T1000 (cell line): Measurements from ENCODE around the gene FRAS1.
"Not testable (repeated sequence)": the region's sequence is repeated elsewhere in the genome, so short reads cannot be mapped to it uniquely, and the experiment has no call there.

ENCODE experiments used
- DNase-seq: peaks from one replicate; lab custom pipeline; 2025; ENCODE audit warnings: mixed read lengths; lab: John Stamatoyannopoulos, UW

The FRAS1 gene

GRCh38 chr4:78058591-78059523 is 1.7 kb downstream of the FRAS1 start:
- peak; percentile 41 for DNase-seq

DNA sequence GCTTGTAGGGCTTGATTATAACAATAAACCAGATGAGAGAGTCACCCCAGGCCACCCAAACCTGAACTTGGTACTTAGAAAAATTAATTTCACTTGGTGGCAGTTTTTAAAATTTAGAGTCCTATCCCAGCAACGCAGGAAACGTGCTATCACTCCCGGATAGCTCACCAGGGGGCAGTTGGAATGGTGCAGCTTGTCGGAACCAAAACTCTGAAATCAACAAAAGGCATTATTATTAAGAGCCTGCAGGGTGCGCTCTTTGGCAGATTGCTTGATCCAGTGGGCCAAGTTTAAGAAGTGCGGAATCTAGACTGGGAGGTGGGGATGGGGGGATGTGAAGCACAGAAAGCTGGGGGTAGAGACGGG is 2.4 kb downstream of the FRAS1 start:
- peak; percentile 63 for DNase-seq

DNA sequence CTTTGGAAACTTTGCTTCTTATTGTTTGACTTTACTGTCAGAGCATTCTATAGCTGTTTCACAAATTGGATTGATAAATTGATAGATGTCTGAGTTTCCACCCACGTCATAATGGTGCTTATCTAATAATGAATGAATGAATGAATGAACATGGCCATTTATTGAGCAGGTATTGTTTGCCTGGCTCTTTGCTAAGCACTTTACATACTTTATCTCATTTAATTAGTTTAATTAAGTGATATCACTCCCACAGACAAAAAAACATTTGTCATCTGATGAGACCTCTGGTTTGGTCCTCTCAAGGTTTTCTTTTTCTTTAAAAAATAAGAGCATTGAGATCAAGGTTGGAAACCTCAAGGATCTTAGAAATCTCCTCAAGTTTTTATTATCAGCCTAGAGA is 2.8 kb downstream of the FRAS1 start:
- DNase-seq: no peak

DNA sequence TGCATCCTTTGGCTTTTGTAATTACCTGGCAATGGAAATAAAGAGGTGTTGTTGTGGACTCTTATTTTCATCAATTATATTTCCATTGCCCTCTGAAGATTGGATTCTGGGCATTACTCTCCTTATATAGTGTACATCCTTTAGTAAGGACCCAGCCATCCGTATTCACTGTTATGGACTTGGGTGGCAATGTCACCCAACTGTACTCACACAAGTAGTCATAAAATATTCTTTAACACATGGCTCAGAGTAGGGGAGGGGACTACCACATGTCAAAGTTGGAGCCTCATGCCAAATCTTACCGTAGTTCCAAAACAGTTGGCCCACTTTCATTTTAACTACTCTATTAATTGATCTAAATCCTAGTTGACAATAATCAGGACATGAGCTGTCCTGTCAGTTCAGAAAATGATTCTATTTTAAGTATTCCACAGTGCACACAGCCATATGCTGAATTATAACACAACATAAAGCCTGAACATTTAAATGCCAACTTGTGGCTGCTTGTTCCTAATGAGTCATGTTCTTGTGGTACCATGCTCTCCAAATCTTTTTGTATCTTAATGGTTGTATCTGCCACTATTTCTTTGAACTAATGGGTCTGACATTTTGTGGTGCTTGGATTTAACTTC is 4.9 kb downstream of the FRAS1 start:
- DNase-seq: no peak

DNA sequence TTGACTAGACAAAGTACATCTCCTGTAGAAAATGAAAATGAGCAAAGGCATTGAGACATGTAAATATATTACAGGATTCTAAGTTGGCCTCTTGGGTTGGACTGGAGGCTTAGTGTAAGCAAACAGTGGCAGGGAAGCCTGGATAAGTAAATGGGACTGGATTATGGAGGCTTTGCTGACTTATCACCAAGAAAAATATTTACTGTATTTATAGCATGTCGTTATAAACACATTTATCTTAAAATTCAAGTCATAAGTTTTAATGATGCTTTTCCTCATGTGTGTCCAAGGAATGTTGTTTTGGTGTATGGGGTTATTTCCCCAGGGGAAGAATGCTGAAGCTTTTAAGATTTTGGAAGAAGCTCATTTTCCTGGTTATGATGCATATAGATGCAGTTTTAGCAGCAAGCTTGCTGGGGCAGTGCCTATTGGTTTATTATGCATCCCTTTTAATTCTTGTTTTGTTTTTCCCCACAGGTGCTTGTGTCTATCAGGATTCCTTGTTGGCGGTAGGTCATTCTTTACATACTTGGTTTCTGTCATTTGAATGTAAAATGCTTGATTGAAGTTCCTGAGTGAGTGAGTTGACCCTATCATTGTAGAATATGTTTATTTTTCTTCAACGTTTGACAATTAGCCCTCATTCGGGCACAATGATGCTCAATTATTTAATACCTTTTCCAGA is 8.5 kb downstream of the FRAS1 start:
- no peak for DNase-seq

GRCh38 chr4:78068481-78068880 is 11.4 kb downstream of the FRAS1 start:
- DNase-seq: no peak

DNA sequence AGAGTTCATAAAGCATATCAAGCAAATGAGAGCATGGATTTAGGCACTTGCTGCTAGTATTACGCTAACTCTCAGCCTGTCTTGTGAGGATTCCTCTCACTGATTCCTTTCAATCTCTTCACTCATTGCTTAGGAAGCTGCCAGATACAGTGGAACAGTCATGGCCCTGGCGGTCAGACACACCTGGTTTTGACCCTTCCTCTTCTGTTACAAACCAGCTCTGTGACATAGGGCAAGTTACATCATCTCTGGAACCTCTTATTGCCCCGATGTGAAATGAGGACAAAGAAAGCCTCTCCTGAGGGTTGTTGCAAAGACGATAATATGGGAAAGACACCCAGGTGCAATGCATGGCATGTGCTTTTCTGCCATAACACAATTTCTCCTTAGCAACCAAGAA is 12.2 kb downstream of the FRAS1 start:
- DNase-seq: no peak

DNA sequence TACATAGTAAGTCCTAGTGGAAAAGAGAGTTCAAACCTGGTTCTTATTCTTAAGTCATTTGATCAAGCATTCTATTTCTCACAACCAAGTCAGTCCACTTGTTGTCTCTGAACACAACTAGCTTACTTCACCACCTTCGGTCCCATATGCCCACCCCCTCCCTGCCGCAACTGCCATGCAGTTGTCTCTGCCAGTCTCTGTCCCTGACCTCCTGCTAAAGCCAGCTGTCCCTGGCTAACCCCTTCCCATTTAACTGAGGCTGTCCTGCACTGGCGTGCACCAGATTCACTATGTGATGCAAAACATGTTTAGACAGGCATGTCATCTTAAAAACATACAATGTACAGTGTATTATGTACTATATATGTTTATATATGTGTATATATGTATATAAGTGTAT is 12.7 kb downstream of the FRAS1 start:
- DNase-seq: no peak

DNA sequence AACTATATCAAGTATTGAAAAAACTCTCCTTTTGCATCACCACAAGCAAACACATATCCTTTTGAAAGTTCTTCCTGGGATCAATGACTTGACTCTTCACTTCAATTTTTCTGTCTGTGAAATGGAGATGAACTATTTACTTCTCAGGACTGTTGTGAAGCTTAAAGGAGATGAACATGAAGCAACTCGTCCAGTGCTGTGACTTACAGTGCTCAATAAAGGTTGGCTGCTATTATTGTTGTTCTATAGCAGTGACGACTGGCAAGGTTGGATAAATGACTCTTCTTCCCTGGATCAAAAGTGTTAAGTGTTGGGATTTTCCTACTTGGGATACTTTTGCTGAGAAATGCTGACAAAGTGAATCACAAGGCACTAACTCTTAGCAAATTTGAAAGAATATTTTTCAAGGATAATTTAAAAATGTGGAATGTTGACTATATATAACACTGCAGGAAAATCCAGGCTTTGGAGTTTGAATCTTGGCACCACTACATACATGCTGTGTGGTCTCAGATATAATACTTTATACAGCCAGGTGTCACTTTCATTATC is 13.7 kb downstream of the FRAS1 start:
- no peak for DNase-seq

DNA sequence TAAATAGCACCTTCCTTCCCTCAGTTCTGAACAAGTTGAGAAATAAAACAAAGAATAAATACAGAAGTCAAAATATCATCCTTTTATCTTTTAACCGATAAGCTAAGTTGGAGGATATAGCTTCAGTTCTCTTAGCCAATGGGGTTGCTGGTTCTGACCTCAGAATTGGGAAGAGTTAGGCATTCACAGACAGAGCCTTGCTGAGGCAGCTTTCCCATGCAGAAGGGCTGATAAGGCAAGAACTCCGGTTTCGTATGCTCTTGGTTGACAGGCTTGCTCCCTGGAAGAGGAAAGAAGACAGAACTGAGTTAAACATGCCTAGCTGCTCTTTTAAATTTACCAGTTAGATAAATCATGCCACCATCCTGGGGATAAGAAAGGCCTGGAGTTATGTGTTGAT is 17.6 kb downstream of the FRAS1 start:
- DNase-seq: no peak

- no peak for DNase-seq
Observed at GRCh38 chr4:78075986-78076385, 18.9 kb downstream of the FRAS1 start.

GRCh38 chr4:78078101-78078500 is 21.0 kb downstream of the FRAS1 start:
- no peak for DNase-seq

GRCh38 chr4:78079726-78080430 is 22.8 kb downstream of the FRAS1 start:
- no peak for DNase-seq

- no peak for DNase-seq
Observed at GRCh38 chr4:78081541-78081940, 24.4 kb downstream of the FRAS1 start.

- DNase-seq: no peak
Observed at GRCh38 chr4:78083035-78083434, 25.9 kb downstream of the FRAS1 start.

GRCh38 chr4:78091534-78091933 is 34.4 kb downstream of the FRAS1 start:
- DNase-seq: no peak

- DNase-seq: not testable (repeated sequence)
Observed at GRCh38 chr4:78092350-78092749, 35.2 kb downstream of the FRAS1 start.

DNA sequence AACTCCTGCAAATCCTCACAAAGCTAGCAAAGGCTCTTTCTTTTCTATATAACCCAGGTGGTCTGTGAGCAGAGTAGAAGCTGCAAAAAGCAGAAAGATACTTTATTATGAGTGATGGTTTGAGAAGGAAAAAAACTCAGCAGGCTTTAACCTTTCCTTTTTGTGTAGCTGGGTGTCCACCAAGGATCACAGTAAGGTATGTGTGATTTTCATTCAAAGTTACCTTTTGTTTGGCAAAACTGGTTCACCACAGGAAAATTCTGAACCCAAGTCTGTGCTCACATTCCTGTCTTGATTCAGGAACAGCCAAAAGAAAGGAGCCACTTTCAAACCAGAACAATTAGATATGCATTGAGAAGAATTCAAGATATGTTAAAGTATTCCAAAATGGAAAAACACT is 35.7 kb downstream of the FRAS1 start:
- no peak for DNase-seq

- DNase-seq: no peak
Observed at GRCh38 chr4:78095081-78095480, 38.0 kb downstream of the FRAS1 start.

- no peak for DNase-seq
Observed at GRCh38 chr4:78099058-78099457, 41.9 kb downstream of the FRAS1 start.

DNA sequence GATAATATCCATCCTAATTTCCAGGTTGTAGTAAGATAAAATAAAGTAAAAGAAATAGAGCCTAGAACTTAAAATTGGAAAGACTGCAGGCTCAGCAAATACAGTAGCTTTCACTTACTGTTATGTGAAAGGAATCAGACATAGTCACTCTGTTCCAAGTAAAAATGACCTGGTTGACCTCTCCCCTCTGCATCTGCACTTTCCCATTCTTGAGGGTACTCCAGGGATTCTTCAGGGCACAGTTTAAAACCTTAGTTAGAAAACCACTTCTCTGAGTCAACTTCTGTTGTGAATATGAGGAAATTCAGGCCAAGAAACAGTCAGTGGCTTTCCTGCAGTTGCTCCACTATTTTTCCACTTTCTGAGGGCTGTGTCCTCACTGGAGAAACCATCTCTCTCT is 42.9 kb downstream of the FRAS1 start:
- DNase-seq: no peak

GRCh38 chr4:78119698-78120097 is 62.6 kb downstream of the FRAS1 start:
- no peak for DNase-seq
